ENCODE data around the gene XXYLT1. TPM values are rescaled to one million over a fixed set of nuclear protein-coding genes. Genes with fewer than 3 reads are reported as not detected.

XXYLT1 gene
- total and polyA plus RNA-seq, 9 of the 15 experiments (the other 6 are each of a cell fraction or from before 2014, with no cell fraction given): 1.9 to 18.9 (median 15.0) TPM

DNA sequence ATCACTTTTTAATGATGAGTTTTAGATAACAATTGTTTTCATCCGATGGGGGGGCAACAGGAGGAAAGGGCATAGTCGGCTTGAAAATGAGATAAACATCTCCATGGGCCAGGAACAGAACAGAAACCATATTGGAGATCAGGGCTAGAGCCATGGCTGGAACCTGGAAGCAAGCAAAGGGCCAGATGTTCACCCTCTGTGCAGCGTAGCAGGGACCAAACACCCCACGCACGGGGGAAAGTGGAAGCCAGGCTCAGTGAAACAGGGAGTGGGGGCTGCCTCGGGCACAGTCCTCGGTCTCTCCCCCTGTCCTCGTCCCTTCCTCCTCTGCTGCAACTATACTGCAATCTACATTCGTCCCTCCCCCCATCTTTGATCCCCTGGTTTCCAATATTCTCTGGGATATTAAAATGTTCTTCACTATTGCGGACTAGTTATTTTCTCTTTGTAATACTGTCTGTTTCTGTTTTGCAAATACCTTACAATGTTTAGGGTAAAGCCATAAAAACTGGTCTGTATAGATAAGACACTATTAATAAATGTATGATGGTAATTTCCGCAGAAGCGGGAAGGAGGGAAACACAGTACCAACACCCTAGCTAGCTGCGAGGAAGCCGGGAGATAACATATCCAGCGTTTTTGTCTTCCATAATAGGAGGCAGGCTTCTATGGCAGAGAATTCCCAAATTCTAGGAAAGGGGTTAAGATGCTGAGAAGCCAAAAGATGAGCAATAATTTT, 121.5 kb downstream of the XXYLT1 start (continued):
- TF ChIP-seq, protein P1, sequence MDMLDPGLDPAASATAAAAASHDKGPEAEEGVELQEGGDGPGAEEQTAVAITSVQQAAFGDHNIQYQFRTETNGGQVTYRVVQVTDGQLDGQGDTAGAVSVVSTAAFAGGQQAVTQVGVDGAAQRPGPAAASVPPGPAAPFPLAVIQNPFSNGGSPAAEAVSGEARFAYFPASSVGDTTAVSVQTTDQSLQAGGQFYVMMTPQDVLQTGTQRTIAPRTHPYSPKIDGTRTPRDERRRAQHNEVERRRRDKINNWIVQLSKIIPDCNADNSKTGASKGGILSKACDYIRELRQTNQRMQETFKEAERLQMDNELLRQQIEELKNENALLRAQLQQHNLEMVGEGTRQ (CRISPR knock-in tag; IDR thresholded peaks at IDR 0.05): no peak
- TF ChIP-seq ZNF217 (CRISPR knock-in tag; IDR thresholded peaks at IDR 0.05) (no peak), TCF3 (CRISPR knock-in tag; IDR thresholded peaks at IDR 0.05) (no peak), ETS2 (tag; IDR thresholded peaks at IDR 0.05; ENCODE audit: borderline replicate concordance, poor library complexity, severe bottlenecking) (no peak), IRF2 (CRISPR knock-in tag; IDR thresholded peaks at IDR 0.05) (no peak), MCM2 (IDR thresholded peaks at IDR 0.05; ENCODE audit: low read depth) (no peak), BRF2 (IDR thresholded peaks at IDR 0.05; ENCODE audit: borderline replicate concordance, insufficient read depth, insufficient read length) (no peak), POLR2G (IDR thresholded peaks at IDR 0.05; ENCODE audit: low read depth, low read length) (no peak), SRSF7 (optimal IDR thresholded peaks at IDR 0.05; ENCODE audit: low read depth, low read length) (no peak), YBX1 (IDR thresholded peaks at IDR 0.05) (no peak), RNF219 (CRISPR knock-in tag; IDR thresholded peaks at IDR 0.05) (peak; percentile 55; the same call in 1 of the 2 replicates), THRAP3 (IDR thresholded peaks at IDR 0.05; ENCODE audit: borderline replicate concordance) (no peak), SIN3A (IDR thresholded peaks at IDR 0.05; ENCODE audit: borderline replicate concordance in 2 of 2, control insufficient read depth in 1 of 2, low read depth in 2 of 2, low read length in 2 of 2) (no peak), VEZF1 (CRISPR knock-in tag; IDR thresholded peaks at IDR 0.05) (peak; percentile 43; the same call in 1 of the 2 replicates), CREBBP (IDR thresholded peaks at IDR 0.05; ENCODE audit: low read depth, low read length) (no peak), MCM7 (IDR thresholded peaks at IDR 0.05) (no peak), ZSCAN29 (IDR thresholded peaks at IDR 0.05) (no peak), ZKSCAN1 (IDR thresholded peaks at IDR 0.05; ENCODE audit: low read depth, low read length) (no peak), BDP1 (IDR thresholded peaks at IDR 0.05; ENCODE audit: insufficient read depth, insufficient read length) (no peak), POLR3A (IDR thresholded peaks at IDR 0.05; ENCODE audit: borderline replicate concordance, extremely low read depth, insufficient read depth, insufficient read length) (no peak)
- TF ChIP-seq, protein P2, sequence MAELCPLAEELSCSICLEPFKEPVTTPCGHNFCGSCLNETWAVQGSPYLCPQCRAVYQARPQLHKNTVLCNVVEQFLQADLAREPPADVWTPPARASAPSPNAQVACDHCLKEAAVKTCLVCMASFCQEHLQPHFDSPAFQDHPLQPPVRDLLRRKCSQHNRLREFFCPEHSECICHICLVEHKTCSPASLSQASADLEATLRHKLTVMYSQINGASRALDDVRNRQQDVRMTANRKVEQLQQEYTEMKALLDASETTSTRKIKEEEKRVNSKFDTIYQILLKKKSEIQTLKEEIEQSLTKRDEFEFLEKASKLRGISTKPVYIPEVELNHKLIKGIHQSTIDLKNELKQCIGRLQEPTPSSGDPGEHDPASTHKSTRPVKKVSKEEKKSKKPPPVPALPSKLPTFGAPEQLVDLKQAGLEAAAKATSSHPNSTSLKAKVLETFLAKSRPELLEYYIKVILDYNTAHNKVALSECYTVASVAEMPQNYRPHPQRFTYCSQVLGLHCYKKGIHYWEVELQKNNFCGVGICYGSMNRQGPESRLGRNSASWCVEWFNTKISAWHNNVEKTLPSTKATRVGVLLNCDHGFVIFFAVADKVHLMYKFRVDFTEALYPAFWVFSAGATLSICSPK (IDR thresholded peaks at IDR 0.05; ENCODE audit: borderline replicate concordance): no peak

All from K562 (cell line).